Measurements from ENCODE around the gene SMYD3. TPM values are rescaled to one million over a fixed set of nuclear protein-coding genes. Genes with fewer than 3 reads are reported as not detected.

SMYD3 gene
- total and polyA plus RNA-seq, 10 of the 15 experiments (the other 5 are each of a cell fraction or from before 2014, with no cell fraction given), result 18.3 to 54.0 (median 24.8) TPM

DNA sequence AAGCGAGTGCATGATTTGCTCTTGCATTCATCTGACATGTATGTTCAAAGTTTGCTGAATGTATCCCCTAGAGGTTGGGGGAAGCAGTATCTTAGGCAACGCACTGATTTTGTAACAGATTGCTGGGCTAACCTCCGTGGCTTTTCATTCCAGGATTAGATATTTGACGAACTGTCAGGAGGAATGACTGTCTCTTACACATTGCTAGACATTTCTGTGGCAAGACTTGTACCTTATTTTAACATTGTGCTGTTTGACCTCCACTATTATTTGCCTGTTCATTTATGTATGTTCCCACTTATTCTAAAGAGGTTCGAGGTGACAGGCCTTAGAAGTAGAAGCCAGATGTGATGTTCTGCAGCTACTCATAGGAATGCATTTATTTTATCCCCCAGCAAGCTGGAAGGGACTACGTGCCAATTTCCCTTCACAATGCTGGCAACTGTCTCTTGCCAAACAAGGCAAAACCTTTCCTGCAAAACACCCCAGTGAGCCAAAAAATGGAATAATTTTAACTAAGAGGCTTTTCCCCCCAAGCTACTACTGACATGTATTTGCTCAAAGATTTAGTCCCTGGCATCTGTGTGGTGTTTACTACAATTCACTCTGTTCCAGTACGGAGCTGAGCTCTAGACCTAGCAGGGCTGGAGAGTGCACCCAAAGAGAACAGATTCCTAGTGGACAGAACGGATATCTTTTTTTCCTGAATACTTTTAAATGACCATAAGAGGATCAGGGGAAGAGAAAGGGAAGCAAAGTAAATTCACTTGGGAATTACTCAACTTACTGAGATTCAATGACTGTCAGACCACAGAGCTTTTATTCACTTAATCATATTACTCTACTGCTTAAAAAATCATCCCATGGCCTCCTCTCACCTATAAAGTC, 646.2 kb downstream of the SMYD3 start:
- TF ChIP-seq CEBPB (IDR thresholded peaks at IDR 0.05; ENCODE audit: borderline replicate concordance in 1 of 2, low read depth in 2 of 2, low read length in 2 of 2), result no peak
- TF ChIP-seq JUND (IDR thresholded peaks at IDR 0.05; ENCODE audit: low read depth, low read length), result no peak
- TF ChIP-seq FOS (IDR thresholded peaks at IDR 0.05; ENCODE audit: borderline replicate concordance, extremely low read depth, insufficient read length), result no peak
- no peak for TF ChIP-seq IKZF1 (conservative IDR thresholded peaks at IDR 0.05)
- no peak for TF ChIP-seq TAF1 (IDR thresholded peaks at IDR 0.05; ENCODE audit: borderline replicate concordance, low read depth, low read length)
- TF ChIP-seq, protein P1, sequence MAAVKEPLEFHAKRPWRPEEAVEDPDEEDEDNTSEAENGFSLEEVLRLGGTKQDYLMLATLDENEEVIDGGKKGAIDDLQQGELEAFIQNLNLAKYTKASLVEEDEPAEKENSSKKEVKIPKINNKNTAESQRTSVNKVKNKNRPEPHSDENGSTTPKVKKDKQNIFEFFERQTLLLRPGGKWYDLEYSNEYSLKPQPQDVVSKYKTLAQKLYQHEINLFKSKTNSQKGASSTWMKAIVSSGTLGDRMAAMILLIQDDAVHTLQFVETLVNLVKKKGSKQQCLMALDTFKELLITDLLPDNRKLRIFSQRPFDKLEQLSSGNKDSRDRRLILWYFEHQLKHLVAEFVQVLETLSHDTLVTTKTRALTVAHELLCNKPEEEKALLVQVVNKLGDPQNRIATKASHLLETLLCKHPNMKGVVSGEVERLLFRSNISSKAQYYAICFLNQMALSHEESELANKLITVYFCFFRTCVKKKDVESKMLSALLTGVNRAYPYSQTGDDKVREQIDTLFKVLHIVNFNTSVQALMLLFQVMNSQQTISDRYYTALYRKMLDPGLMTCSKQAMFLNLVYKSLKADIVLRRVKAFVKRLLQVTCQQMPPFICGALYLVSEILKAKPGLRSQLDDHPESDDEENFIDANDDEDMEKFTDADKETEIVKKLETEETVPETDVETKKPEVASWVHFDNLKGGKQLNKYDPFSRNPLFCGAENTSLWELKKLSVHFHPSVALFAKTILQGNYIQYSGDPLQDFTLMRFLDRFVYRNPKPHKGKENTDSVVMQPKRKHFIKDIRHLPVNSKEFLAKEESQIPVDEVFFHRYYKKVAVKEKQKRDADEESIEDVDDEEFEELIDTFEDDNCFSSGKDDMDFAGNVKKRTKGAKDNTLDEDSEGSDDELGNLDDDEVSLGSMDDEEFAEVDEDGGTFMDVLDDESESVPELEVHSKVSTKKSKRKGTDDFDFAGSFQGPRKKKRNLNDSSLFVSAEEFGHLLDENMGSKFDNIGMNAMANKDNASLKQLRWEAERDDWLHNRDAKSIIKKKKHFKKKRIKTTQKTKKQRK (IDR thresholded peaks at IDR 0.05; ENCODE audit: low read depth, low read length), result no peak
- no peak for TF ChIP-seq EZH2 (IDR thresholded peaks at IDR 0.05; ENCODE audit: borderline replicate concordance, control insufficient read depth, low read depth, low read length)
- TF ChIP-seq CHD4 (IDR thresholded peaks at IDR 0.05), result no peak
- Histone ChIP-seq H3K4me3 (no peak overlapping the region), H4K20me1 (ENCODE audit: control insufficient read depth, insufficient read depth) (no peaks in the 10 kb centered on the region; the same call in 1 of the 2 replicates), H3K36me3 (ENCODE audit: control insufficient read depth in 2 of 2, insufficient read depth in 2 of 2, low read length in 1 of 2) (no peaks in the 10 kb centered on the region), H3K4me2 (ENCODE audit: control insufficient read depth, insufficient read depth) (no peak overlapping the region), H3K9me3 (replicated peaks; ENCODE audit: control insufficient read depth, insufficient read depth, low read length) (no peaks in the 10 kb centered on the region), H2AFZ (ENCODE audit: control insufficient read depth, low read depth, low read length) (no peak overlapping the region), H3K4me1 (ENCODE audit: control insufficient read depth, insufficient read depth, low read length) (no peaks in the 10 kb centered on the region), H3K27me3 (replicated peaks in 1 of 2; ENCODE audit: control insufficient read depth in 2 of 2, insufficient read depth in 2 of 2, low read length in 1 of 2) (no peaks in the 10 kb centered on the region), H3K9ac (ENCODE audit: control insufficient read depth, insufficient read depth, low read length) (no peak overlapping the region), H3K79me2 (ENCODE audit: control insufficient read depth, insufficient read depth, low read length) (no peaks in the 10 kb centered on the region), H3K27ac (ENCODE audit: control insufficient read depth, insufficient read depth) (no peak overlapping the region)
- CTCF ChIA-PET, result interaction anchor here (1.0 to 1.2 kb wide), 4 partner anchors 8 to 35 kb away, joined by 3 to 4 read pairs (median 3); no protein-coding TSS in a partner anchor
- ATAC-seq (no peak), DNase-seq (ENCODE audit: low read depth, low spot score) (no peak), FAIRE-seq (no peak)
- no TSS peak for BruUV-seq (replicated peaks)
- 36% methylated on average over 8 of the region's 8 CpGs for WGBS (ENCODE audit: insufficient coverage, insufficient replicate concordance, low lambda C conversion rate, missing lambda C conversion rate)
- RAD21 ChIA-PET (ENCODE audit: unreplicated experiment), result no interaction called here
- intact Hi-C loops (cut with micrococcal nuclease; ENCODE audit: unreplicated experiment), result no loop called here
- in situ Hi-C loops (cut with MboI), result no loop called here
- SMC1A ChIA-PET (ENCODE audit: uncharacterized antibody, unreplicated experiment), result no interaction called here
- POLR2A ChIA-PET, result interaction anchor here (0.5 kb wide), 1 partner anchor 1670 kb away, joined by 10 read pairs; no protein-coding TSS in a partner anchor
